ENCODE measurements around the gene LPAR1.

Gene LPAR1

GRCh38 chr9:110933350-110934001, 104.8 kb downstream of the LPAR1 start:
- no peak overlapping the region for H3K27ac ChIP-seq

GRCh38 chr9:110932863-110933262, 105.4 kb downstream of the LPAR1 start:
- no peaks in the 10 kb centered on the region for H3K36me3 ChIP-seq (replicated peaks)
- DNase-seq, result no peak
- H3K27ac ChIP-seq, result no peak overlapping the region
- no peak for TF ChIP-seq CTCF (IDR thresholded peaks at IDR 0.05; ENCODE audit: low read depth, low read length, missing control alignments)
- no peak overlapping the region for H3K4me3 ChIP-seq (ENCODE audit: low read depth, low read length)
- in situ Hi-C loops (cut with HindIII; ENCODE audit: low pct_ligation_motif_present, low sequenced_read_pairs), result no loop called here
- no peaks in the 10 kb centered on the region for H3K27me3 ChIP-seq (replicated peaks)

More at GRCh38 chr9:110933350-110934001, 104.8 kb downstream of the LPAR1 start:
- TF ChIP-seq CTCF (IDR thresholded peaks at IDR 0.05; ENCODE audit: low read depth, low read length, missing control alignments), result no peak
- in situ Hi-C loops (cut with HindIII; ENCODE audit: low pct_ligation_motif_present, low sequenced_read_pairs), result no loop called here
- Histone ChIP-seq H3K36me3 (replicated peaks) (no peaks in the 10 kb centered on the region), H3K27me3 (replicated peaks) (no peaks in the 10 kb centered on the region), H3K4me3 (ENCODE audit: low read depth, low read length) (no peak overlapping the region)
- DNase-seq, result no peak

- no peak for TF ChIP-seq CTCF (IDR thresholded peaks at IDR 0.05; ENCODE audit: low read depth, low read length, missing control alignments)
- no peak overlapping the region for H3K4me3 ChIP-seq (ENCODE audit: low read depth, low read length)
- H3K27ac ChIP-seq, result no peak overlapping the region
- DNase-seq, result no peak
- in situ Hi-C loops (cut with HindIII; ENCODE audit: low pct_ligation_motif_present, low sequenced_read_pairs), result no loop called here
- H3K36me3 ChIP-seq (replicated peaks), result no peaks in the 10 kb centered on the region
- no peaks in the 10 kb centered on the region for H3K27me3 ChIP-seq (replicated peaks)
Measured at GRCh38 chr9:110928599-110928998, 109.7 kb downstream of the LPAR1 start.

GRCh38 chr9:110926828-110927487, 111.3 kb downstream of the LPAR1 start:
- H3K36me3 ChIP-seq (replicated peaks), result no peaks in the 10 kb centered on the region
- no peak overlapping the region for H3K27ac ChIP-seq
- DNase-seq, result no peak
- no peak for TF ChIP-seq CTCF (IDR thresholded peaks at IDR 0.05; ENCODE audit: low read depth, low read length, missing control alignments)
- no peak overlapping the region for H3K4me3 ChIP-seq (ENCODE audit: low read depth, low read length)
- in situ Hi-C loops (cut with HindIII; ENCODE audit: low pct_ligation_motif_present, low sequenced_read_pairs), result no loop called here
- no peaks in the 10 kb centered on the region for H3K27me3 ChIP-seq (replicated peaks)

GRCh38 chr9:110923601-110924000, 114.7 kb downstream of the LPAR1 start:
- in situ Hi-C loops (cut with HindIII; ENCODE audit: low pct_ligation_motif_present, low sequenced_read_pairs), result no loop called here
- H3K4me3 ChIP-seq (ENCODE audit: low read depth, low read length), result no peak overlapping the region
- no peak overlapping the region for H3K27ac ChIP-seq
- no peak for TF ChIP-seq CTCF (IDR thresholded peaks at IDR 0.05; ENCODE audit: low read depth, low read length, missing control alignments)
- DNase-seq, result no peak
- H3K27me3 ChIP-seq (replicated peaks), result no peaks in the 10 kb centered on the region
- no peaks in the 10 kb centered on the region for H3K36me3 ChIP-seq (replicated peaks)
